ENCODE measurements around the gene PRKAR2A. TPM values are rescaled to one million over a fixed set of nuclear protein-coding genes. Genes with fewer than 3 reads are reported as not detected.

PRKAR2A gene
- total and polyA plus RNA-seq, 9 of the 15 experiments (the other 6 are each of a cell fraction or from before 2014, with no cell fraction given): 15.9 to 84.5 (median 37.6) TPM

GRCh38 chr3:48743773-48744172 is 103.9 kb downstream of the PRKAR2A start (continued):
- no peak for TF ChIP-seq ZNF280A (IDR thresholded peaks at IDR 0.05; ENCODE audit: low read depth, partially characterized antibody)
- TF ChIP-seq ZNF445 (CRISPR knock-in tag; IDR thresholded peaks at IDR 0.05; ENCODE audit: low read depth): no peak
- TF ChIP-seq FOXJ3 (CRISPR knock-in tag; IDR thresholded peaks at IDR 0.05): no peak
- TF ChIP-seq SFPQ (IDR thresholded peaks at IDR 0.05; ENCODE audit: low read depth, low read length): no peak
- TF ChIP-seq RHOXF2B (CRISPR knock-in tag; conservative IDR thresholded peaks at IDR 0.05): no peak
- no peak for TF ChIP-seq SIN3B (IDR thresholded peaks at IDR 0.05; ENCODE audit: low read depth)
- no peak for TF ChIP-seq ZNF592 (IDR thresholded peaks at IDR 0.05)
- no peak for TF ChIP-seq ZC3H8 (IDR thresholded peaks at IDR 0.05)
- no peak for TF ChIP-seq SMAD4 (CRISPR knock-in tag; conservative IDR thresholded peaks at IDR 0.05)
- TF ChIP-seq MNT (conservative IDR thresholded peaks at IDR 0.05): no peak
- TF ChIP-seq EZH2 (IDR thresholded peaks at IDR 0.05; ENCODE audit: borderline replicate concordance, low read depth, low read length): no peak
- no peak for TF ChIP-seq DLX4 (CRISPR knock-in tag; IDR thresholded peaks at IDR 0.05)
- TF ChIP-seq THRA (IDR thresholded peaks at IDR 0.05): no peak

Data from K562 (cell line).